NOMO-1 treated with DMSO at 0.1 percent for 48 hours (cell line): ENCODE measurements around the gene TATDN2.
"Not testable (repeated sequence)": the region's sequence is repeated elsewhere in the genome, so short reads cannot be mapped to it uniquely, and the experiment has no call there.

ENCODE experiments used
- DNase-seq: peaks from one replicate; lab custom pipeline; 2025; ENCODE audit not compliant: unreplicated experiment; lab: John Stamatoyannopoulos, UW

The TATDN2 gene

GRCh38 chr3:10268930-10269329 is 20.7 kb downstream of the TATDN2 start:
- no peak for DNase-seq

GRCh38 chr3:10269443-10269842 is 21.2 kb downstream of the TATDN2 start:
- no peak for DNase-seq

- not testable (repeated sequence) for DNase-seq
These were observed 24.2 kb downstream of the TATDN2 start for GRCh38 chr3:10272476-10272875.

- DNase-seq = no peak
These were observed 24.7 kb downstream of the TATDN2 start for GRCh38 chr3:10272977-10273376.

GRCh38 chr3:10273702-10274305 is 25.5 kb downstream of the TATDN2 start:
- DNase-seq = peak; percentile 20

- no peak for DNase-seq
These were observed 26.3 kb downstream of the TATDN2 start for GRCh38 chr3:10274601-10275000.

GRCh38 chr3:10277115-10277625 is 28.9 kb downstream of the TATDN2 start:
- no peak for DNase-seq

- no peak for DNase-seq
These were observed 30.2 kb downstream of the TATDN2 start for GRCh38 chr3:10278501-10278900.

GRCh38 chr3:10279384-10280176 is 31.3 kb downstream of the TATDN2 start:
- no peak for DNase-seq

- no peak for DNase-seq
These were observed 31.9 kb downstream of the TATDN2 start for GRCh38 chr3:10280177-10280529.

GRCh38 chr3:10280571-10280970 is 32.3 kb downstream of the TATDN2 start:
- DNase-seq = no peak

- DNase-seq = no peak
These were observed 33.7 kb downstream of the TATDN2 start for GRCh38 chr3:10281951-10282350.

GRCh38 chr3:10283638-10284037 is 35.4 kb downstream of the TATDN2 start:
- no peak for DNase-seq

GRCh38 chr3:10284496-10284895 is 36.2 kb downstream of the TATDN2 start:
- no peak for DNase-seq

- DNase-seq = no peak
These were observed 37.2 kb downstream of the TATDN2 start for GRCh38 chr3:10285272-10286132.

- DNase-seq = no peak
These were observed 37.9 kb downstream of the TATDN2 start for GRCh38 chr3:10286133-10286524.

GRCh38 chr3:10286596-10287295 is 38.5 kb downstream of the TATDN2 start:
- no peak for DNase-seq

GRCh38 chr3:10287936-10288574 is 39.8 kb downstream of the TATDN2 start:
- no peak for DNase-seq

GRCh38 chr3:10288575-10288960 is 40.3 kb downstream of the TATDN2 start:
- no peak for DNase-seq

- DNase-seq = no peak
These were observed 40.8 kb downstream of the TATDN2 start for GRCh38 chr3:10289077-10289476.
